Activated naive CD4-positive, alpha-beta T cell treated with anti-CD3 and anti-CD28 coated beads, Interleukin-2, amount 50 U/mL, for 16 hours (primary cell): ENCODE results near the gene YPEL3.

Experiments
- DNase-seq: peaks from one replicate; pipeline ENCODE4 v3.0.0-alpha.2; 2020

Gene YPEL3

DNA sequence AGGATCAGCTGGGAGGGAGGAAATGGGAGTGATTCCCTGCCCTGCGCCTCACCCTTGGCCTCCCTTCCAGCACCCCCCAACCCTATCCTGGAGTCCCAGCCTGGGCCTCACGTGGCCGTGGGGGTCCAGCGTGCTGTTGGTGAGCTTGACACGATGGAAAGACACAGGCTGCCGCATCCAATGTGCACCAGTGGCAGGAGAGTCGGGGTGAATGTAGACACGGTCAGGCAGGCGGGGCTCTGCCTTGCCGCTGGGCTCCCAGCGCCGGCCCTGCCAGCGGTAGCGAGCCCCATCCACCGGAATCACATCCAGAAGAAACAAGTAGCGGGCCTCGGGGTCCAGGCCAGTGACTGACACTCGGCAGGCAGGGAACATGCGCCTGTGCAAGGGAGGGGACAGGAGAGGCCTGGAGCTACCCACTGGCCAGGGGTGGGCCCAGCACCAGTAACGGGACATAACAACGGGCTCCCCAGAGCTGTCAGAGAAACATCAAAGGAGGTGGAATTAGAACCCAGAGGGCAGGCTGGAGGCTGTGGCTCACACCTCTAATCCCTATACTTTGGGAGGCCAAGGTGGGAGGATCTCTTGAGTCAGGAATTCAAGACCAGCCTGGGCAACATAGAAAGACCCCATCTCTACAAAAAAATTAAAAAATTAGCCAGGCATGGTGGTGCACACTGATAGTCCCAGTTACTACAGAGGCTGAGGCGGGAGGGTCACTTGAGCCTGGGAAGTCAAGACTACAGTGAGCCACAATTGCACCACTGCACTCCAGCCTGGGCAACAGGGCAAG is 7.0 kb downstream of the YPEL3 start:
- DNase-seq: no peak

- DNase-seq: no peak
Measured at GRCh38 chr16:30088237-30088831, 7.7 kb downstream of the YPEL3 start.

GRCh38 chr16:30087181-30087898 is 8.7 kb downstream of the YPEL3 start:
- no peak for DNase-seq

DNA sequence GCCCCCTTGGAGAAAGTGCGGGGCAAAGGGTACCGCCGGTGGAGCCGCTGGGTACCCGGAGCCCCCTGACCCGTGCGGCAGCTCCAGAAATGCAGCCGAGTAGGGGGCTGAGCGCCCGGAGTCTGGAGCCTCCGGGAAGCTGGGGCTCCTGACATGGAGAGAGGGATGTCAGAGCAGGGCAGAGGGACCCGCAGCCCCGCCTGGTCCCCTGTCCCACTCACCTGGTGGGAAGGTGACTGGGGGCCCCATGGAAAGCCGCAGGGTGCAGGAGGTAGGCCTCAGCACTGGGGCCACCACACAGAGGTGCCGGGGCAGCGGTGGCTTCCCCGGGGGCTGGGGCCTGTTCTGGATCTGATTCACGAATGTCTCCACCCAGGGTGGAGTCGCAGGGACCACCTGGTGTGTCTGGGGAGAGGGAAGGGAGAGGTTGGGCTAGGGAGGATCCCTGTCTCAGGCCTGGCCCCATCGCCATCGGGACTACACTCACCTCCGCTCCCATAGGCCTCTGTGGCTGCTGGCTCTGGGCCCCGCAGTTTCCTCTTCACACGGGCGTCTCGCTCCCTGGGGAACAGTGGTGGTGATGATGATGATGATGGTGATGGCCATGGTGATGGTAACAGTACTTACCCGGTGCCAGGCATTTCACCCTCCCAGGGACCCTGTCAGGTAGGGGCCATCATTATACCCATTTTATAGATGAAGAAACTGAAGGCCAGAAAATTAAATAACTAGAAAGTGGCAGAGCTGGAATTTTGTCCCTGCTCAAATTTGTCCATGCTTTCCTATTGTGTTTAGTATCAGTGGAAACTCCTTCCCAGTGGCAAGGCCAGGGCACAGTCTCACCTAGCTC is 9.5 kb downstream of the YPEL3 start:
- no peak for DNase-seq

- DNase-seq: no peak
Measured at GRCh38 chr16:30085820-30086219, 10.2 kb downstream of the YPEL3 start.

GRCh38 chr16:30085247-30085646 is 10.8 kb downstream of the YPEL3 start:
- no peak for DNase-seq

DNA sequence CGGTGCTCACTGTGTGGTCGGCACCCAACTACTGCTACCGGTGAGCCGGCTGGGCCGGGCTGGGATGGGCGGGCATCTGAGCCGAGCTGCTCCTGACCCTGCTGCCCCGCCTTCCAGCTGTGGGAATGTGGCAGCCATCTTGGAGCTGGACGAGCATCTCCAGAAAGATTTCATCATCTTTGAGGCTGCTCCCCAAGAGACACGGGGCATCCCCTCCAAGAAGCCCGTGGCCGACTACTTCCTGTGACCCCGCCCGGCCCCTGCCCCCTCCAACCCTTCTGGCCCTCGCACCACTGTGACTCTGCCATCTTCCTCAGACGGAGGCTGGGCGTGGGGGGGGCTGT is 11.2 kb downstream of the YPEL3 start:
- DNase-seq: no peak

DNA sequence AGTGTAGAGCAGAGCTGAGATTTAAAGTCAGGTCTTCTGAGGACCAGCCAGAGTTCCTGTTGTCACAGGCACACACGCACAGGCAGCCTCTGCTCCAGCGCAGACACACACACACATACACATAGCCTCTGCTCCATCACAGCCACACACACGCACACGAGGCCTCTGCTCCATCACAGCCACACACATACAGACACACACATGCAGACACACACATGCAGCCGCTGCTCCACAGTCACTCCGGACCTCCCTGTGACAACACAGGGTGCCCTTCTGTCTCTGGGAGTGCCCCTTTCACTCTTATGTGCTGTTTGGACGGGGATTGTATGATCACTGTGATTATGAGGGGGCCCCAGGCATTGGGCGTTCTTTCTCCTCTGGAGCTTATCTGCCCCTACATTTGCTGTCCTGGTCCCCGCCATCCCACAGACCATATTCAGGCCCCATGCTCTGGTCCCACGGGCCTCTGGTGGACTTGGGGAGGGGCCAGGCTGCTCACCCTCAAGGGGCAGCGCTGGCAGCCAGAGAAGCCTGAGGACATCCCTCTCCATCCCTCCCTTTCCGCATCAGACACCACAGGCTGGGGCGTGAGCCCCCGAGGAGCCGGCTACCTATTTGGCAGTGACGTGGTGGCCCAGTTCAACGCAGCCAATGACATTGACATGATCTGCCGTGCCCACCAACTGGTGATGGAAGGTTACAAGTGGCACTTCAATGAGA is 11.8 kb downstream of the YPEL3 start:
- no peak for DNase-seq

DNA sequence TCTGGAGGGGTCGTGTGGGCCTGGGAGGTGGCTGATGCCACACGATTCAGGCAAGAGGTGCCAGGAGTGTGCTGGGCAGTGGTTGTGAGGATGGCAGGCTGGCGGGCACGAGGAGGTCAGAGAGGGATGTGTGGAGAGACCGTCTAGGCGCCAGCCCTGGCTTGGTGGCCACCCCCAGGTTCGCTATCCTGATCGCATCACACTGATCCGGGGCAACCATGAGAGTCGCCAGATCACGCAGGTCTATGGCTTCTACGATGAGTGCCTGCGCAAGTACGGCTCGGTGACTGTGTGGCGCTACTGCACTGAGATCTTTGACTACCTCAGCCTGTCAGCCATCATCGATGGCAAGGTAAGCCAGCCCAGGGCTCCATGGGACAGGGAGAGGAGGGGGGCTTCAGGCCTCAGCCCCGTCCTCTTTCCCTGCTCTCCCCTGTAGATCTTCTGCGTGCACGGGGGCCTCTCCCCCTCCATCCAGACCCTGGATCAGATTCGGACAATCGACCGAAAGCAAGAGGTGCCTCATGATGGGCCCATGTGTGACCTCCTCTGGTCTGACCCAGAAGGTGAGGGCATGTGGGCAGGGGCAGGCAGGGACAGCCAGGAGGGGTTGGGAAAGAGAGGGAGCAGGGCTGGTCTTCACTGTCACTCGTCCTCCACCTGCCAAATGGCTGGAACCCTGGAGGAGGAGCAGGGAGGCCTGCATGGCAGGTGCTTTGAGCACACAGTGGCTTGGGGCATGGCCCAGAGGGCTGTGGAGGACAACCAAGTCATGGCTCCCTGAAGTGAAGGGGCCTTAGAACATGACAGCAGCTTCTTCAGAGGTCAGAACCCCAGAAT is 12.6 kb downstream of the YPEL3 start:
- no peak for DNase-seq

GRCh38 chr16:30082545-30083090 is 13.4 kb downstream of the YPEL3 start:
- no peak for DNase-seq

- no peak for DNase-seq
Measured at GRCh38 chr16:30079480-30079879, 16.5 kb downstream of the YPEL3 start.

- no peak for DNase-seq
Measured at GRCh38 chr16:30078744-30079143, 17.3 kb downstream of the YPEL3 start.

DNA sequence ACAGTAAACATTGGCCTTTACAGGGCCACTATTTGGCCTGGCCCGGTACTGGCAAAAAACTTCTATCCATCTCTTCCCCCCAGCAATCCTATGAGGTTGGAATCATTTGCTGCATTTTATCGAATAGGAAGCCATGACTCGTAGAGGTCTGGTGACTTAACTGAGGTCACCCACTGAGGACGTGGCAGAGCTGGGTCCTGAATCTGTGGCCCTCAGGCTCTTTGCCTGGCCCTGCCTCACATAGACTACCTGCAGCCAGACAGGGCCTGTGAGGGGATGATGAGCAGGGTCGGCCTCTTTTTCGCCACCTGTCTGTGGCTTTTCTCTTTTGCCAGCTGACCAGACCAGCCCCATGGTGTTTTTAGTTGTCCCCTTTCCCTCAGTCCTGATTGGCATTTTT is 18.4 kb downstream of the YPEL3 start:
- no peak for DNase-seq

DNA sequence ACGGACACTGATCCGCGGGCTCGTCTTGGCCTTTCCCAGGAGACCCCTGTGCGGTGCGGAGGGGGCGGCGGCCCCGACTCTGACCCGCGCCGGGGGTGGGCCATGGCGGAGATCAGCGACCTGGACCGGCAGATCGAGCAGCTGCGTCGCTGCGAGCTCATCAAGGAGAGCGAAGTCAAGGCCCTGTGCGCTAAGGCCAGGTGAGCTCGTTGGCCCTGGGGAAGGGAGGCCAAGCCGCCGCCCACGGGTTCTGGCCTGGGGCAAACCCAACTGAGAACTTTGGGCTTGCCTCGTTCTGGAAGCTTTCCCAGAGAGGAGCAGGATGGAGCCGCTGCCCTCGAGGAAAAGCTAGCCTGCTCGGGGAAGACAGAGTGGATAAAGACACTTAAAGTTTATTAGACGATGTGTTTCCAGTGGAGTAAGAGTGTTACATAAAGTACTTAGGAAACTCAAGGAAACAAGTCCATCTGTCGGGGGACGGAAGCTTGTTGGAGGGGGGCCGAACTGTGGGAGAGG is 19.7 kb downstream of the YPEL3 start:
- DNase-seq: no peak

DNA sequence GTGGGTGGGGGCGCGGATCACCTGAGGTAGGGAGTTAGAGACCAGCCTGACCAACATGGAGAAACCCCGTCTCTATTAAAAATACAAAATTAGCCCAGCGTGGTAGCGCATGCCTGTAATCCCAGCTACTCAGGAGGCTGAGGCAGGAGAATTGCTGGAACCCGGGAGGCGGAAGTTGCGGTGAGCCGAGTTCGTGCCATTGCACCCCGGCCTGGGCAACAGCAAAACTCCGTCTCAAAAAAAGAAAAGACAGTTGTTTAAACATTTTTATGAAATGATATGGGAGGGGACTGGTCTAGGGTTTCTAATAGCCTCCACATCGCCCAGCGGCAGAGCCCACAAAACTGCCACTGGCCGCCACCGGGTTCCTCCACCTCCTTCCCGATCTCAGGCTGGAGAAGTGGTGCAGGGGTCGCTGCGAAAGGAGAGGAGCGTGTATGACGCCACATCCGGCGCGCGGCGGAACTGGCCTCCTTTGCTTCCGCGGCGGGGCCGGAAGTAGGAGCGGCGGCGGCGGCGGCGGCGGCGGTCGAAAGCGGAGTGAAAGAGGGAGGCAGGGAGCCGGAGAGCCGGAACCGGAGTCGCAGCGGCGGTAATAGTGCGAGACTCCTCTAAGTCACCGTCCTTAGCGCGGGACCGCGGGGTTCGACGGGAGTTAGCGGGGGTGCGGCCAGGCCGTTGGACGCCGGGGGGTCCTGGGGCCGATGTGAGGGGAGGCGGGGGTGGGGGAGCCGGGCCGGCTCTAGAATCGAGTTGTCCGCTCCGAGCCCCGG is 20.3 kb downstream of the YPEL3 start, which contains the start of gene PPP4C:
PPP4C (plus strand) TSS at position 492 of the 773 bp plus-strand sequence. CDS start 384 bp downstream, outside the sequence.
- peak; percentile 91 for DNase-seq

DNA sequence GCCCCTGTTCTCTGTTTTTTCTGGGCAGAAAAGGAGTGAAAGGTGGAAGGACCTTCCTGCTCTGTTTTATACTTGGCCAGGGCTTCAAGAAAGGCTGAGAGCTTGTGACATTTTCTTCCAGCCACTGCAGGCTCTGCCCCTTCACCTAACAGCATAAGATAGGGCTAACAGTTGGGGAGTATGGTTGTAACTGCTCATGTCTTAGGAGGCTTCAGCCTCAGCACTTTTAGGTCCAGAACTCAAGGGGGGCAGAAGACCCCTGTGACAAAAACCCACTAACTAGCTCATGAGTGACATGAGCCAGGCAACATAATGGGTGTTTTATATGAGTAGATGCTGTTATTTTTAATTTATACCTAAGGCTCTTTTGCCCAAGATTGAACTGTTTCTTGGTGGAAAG is 25.5 kb downstream of the YPEL3 start:
- DNase-seq: no peak

DNA sequence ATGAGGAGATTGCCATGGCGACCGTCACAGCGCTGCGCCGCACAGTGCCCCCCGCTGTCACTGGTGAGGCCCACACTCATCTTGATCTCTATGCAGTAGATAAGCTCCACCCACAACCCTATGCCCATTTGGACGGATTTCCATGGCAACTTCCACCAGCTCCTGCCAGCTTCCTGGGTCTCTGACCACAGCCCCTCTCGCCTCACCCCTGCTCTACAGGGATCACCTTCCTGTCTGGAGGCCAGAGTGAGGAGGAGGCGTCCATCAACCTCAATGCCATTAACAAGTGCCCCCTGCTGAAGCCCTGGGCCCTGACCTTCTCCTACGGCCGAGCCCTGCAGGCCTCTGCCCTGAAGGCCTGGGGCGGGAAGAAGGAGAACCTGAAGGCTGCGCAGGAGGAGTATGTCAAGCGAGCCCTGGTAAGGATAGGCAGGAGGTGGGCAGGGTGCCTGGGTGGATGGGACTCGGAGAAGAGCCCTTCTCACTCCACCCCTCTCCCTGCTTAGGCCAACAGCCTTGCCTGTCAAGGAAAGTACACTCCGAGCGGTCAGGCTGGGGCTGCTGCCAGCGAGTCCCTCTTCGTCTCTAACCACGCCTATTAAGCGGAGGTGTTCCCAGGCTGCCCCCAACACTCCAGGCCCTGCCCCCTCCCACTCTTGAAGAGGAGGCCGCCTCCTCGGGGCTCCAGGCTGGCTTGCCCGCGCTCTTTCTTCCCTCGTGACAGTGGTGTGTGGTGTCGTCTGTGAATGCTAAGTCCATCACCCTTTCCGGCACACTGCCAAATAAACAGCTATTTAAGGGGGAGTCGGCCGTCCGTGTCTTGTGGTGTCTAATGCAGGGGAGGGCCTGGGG is 26.2 kb downstream of the YPEL3 start:
- no peak for DNase-seq

DNA sequence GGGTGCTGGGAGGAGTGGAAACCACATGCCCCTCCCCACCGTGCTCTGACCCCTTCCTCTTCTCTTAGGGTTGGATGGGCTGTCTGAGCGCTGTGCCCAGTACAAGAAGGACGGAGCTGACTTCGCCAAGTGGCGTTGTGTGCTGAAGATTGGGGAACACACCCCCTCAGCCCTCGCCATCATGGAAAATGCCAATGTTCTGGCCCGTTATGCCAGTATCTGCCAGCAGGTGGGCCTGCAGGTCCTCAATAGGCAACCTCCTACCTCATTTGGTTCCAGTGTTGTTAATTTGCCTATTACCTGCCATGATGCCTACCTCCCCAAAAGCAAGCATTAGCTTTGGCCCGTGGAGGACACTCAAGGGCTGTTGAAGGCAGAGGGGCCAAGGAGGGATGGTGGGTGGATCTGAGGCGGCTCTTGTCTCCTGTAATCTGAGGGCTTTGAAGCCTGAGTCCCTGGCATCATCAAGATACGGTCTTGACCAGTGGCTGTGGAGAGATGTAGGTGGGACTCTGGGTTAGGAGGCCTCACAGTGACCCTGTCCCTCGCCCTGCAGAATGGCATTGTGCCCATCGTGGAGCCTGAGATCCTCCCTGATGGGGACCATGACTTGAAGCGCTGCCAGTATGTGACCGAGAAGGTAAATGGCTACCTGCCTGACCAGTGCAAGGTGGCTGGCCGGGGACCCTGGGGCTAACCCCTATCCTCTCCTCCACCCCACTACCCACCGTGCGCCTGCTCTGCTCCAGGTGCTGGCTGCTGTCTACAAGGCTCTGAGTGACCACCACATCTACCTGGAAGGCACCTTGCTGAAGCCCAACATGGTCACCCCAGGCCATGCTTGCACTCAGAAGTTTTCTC is 27.0 kb downstream of the YPEL3 start:
- DNase-seq: peak; percentile 67
